Activated CD4-positive, alpha-beta T cell treated with anti-CD3 and anti-CD28 coated beads for 24 hours (primary cell): ENCODE measurements around the gene TENT5A.
"Not testable (repeated sequence)": the region's sequence is repeated elsewhere in the genome, so short reads cannot be mapped to it uniquely, and the experiment has no call there.

ENCODE experiments used
- DNase-seq, 2 donors: peaks; one replicate each; pipeline ENCODE4 v3.0.0-alpha.2; 2020; ENCODE audit warnings: low read depth in 2 of 2

TENT5A gene

DNA sequence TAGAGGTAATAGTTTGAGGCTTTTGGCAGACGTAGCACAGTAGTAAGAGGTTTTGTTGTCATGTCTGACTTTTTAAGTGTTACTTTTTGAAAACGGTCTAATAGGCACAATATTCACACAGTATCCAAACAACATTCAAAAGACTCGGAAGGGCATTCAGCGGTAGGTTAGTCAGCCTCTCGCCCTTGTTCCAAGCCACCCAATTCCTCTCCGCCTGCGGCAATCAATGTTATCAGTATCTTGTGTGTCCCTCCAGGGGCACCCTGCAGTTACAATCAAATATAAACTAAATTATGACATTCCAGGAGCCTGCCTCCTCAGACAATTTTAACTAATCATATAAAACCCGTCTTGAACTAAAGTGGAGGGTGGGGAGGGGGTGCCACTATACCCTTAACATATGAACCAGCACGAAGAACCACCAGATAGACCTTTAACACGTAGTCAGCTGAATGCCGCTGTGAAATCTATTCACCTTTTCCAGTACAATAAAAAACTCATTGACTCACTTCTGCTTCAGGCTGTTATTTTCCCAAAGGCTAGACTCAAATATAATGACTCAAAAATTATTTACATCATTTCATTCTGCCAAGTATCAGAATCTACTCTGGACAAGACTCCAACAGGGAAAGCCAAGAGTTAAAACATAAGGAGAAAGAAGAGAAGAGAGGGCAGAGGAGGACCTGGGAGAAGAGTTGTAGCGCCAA lies 1.6 kb downstream of the TENT5A start:
- DNase-seq, result no peak

DNA sequence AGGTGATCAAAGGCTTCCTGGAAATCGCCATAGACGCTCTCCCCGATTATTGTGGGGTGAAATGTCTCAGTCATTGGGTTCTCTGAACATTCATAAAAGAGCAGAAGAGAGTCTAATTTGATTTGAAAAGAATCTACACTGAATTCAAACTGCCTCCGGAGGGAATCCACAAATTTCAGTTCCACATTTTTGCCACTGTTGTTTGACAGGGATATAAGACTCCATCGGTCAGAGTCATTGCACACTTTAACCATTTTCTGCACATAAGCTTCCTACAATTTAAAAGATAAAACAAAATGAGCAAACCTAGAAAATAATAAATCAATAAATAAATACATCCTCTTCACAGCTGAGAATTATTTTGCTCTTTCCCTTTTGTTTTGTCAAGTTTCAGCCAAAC lies 2.3 kb downstream of the TENT5A start:
- no peak for DNase-seq

DNA sequence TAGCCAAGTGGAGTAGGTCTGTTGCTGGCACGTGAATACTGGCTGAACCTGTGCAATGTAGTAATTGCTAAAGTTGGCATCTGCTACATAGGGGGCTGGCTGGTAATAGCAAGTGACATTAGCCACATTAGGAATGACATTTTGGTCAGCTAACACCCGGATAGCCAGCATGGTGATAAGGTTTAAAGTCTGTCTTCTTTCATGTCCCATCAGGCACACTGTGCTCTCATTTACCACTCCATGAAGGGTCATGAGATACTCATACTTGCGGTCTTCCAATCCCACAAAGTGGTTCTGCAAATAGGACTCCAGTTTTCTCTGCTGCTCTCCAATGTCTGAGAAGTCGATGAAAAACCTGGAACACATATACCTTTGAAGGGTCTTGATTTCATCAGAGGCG lies 2.8 kb downstream of the TENT5A start:
- no peak for DNase-seq

DNA sequence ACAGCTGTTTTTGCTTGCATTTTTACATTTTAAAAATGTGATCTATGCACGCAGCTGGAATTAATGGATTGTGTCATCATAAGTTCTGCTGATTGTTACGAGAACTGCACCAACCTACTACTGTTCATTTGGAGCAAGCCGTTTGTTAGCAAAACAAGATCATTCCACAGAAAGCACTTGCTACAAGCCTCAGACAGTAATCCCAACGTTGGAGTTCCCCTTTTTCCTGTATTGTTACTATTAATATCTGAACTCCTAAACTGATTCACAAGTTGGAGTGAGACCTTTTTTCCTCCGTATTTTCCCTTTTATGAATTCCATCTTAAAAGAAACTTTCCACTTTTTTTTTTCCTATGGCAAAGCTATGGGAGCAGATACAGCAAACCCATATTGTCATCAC lies 3.5 kb downstream of the TENT5A start:
- DNase-seq, result no peak

DNA sequence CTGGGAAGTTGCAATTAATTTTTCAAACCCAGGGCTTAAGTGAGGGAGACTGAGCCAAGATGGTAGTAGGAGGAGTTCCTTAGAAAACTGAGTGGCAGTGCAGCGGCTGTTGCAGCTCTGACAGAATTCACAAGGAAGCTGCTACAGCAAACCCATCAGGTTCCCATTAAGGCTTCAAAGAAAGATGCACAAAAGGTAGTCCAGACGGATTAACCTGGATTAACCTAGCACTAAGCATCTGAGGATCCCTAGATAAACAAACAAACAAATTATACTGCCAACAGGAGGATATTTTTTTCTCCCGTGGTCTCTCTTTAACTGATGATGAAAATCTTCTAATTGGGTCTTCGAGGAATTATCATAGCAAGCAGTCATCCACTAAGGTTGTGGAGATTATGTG lies 5.2 kb downstream of the TENT5A start:
- no peak for DNase-seq

DNA sequence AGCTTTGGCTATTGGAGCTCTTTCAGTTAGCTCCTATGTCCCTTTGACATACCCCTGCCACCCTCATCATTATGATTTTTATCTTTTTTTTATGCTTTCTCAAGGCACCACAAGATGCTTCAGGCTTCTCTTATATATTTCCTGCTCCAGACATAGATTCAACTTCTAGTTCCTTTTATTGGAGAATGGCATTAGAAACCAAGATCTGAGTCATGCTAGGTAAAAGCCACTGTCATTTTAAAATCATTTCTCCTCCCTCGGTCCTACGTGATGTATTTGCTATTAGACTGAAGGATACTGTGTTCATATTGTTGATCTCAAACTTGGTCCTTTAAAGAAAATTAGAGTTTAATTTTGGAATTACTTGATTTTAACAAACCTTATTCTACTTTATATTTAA lies 8.3 kb downstream of the TENT5A start:
- DNase-seq, result no peak

DNA sequence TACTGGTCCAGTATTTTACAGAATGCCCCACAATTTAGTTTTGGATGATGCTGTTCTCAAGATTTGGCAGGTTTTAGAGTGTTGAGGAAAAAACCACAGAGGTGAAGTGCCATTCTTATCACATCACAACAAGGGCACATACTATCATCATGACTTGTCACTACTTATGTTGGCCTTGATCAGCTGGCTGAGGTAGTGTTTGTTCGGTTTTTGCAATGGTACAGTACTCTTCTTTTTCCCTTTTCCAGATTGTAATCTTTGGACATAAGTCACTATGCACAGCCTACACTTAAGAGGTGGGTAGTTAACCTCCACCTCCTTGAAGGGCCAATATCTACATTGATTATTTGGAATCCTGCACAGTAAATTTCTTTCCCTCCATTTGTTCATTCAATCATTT lies 8.8 kb downstream of the TENT5A start:
- DNase-seq, result no peak

DNA sequence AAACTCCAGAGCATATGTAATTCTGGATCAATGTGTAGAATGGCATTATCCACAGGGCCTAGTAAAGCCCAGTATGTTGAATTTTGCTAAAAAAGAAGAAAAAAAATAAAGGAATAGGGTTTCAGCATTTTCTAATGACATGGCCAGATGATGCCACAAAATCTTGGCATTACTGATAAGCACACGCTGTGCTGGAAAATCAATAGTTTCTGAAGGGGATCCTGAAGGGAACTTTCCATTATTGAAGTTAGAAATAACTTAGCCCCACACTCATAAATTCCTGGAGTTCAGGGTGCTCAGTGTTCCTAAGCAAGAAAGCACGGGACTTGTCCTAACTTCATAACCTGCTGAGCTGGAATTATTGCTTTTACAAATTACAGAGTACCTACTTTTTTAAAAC lies 10.8 kb downstream of the TENT5A start:
- DNase-seq, result no peak

DNA sequence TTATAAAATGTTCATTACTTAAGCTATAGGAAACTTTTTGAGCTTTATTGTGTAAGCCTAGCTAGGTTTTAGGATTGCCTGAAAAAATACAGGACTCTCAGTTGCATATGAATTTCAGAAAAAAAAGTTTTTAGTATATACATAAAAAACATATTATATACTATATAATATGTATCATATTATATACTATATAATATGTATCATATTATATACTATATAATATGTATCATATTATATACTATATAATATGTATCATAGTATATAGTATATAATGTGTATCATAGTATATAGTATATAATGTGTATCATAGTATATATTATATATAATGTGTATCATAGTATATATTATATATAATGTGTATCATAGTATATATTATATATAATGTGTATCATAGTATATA lies 11.9 kb downstream of the TENT5A start:
- DNase-seq, result not testable (repeated sequence)

DNA sequence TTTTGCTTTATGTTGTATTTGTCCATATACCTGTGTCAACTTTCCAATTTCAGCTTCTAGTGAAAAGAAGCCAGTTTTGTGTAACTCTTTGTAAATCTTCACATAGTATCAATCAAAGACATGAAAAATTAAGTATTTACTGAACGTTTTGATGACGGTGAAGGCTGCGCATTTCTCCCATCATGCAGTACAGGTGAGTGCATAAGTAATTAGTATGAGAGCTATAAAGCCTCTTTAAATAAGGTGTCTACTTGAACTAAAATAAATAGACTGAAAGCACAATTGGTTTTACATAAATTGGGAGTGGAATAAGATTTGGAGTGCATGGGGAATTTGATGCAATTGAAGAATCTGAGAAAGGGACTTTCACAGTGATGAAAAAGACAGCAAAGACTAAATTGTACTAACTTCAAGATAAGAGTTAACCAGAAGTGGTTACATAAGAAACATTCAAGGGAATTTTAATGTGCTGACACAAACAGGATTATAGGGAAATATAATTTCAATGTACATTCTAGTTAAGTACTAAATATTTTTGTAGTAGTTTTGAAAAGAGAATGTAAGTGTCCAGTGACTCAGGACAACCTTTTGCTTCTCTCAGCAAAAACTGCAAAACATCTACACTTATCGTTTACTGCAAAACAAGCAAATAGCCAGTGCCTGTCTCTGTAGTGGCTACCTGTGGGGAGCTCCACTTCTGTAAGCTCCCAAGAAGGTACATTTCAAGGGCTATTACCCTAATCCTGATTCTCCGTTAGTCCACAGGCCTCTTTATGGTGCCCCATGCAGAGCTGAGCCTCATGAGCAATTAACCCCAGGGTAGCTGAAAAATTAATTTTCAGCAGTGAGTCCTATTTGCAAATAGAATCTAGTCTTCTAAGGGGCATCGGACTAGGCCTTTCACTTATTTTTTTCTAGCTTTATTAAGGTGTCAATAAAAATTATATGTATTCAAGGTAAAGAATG lies 13.0 kb downstream of the TENT5A start:
- no peak for DNase-seq

DNA sequence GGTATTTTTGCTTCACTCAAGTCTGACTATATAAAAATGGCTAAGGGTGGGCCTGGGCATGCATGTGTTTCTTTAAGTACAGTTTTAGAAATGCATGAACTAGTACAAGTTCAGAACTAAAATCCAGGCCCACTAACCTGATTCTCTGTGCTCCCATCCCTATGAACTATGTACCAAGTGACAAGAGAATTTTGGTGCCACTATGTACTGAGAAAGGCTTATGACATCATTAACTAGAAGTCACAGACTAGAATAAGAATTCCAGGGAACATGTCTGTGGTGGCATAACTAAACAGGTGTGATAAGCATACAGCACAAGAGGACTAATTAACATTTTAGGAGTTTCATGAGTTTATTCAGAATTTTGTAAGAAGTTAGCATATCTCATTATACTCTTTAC lies 16.1 kb downstream of the TENT5A start:
- no peak for DNase-seq

DNA sequence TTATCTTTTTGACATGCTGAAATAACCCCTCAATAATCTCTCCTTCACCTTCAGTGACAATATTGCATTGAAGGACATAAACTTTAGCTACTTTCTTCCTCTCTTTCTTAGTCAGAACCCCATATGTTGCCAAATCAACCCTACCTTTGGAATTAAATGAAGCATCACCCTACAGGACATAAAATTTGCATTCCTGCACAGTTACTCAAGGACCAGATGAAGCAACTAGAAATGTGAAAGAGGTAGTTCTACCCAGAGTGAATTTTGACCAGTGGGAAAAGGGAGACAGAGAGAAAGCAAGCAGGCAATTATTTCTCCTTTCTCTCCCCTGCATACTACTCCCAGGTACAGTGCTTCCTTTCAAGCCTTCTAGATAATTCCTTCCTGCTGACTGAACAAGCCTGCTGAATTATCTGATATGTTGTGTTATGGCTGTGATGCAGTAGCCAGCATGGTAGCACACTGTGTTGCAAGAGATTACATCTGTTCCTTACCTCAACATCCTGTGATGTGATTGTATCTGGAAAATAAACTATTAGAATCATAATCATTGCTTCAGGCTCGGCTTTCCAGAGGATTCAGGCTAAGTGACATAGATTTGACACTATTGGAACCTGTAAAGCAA lies 16.6 kb downstream of the TENT5A start:
- DNase-seq, result no peak

DNA sequence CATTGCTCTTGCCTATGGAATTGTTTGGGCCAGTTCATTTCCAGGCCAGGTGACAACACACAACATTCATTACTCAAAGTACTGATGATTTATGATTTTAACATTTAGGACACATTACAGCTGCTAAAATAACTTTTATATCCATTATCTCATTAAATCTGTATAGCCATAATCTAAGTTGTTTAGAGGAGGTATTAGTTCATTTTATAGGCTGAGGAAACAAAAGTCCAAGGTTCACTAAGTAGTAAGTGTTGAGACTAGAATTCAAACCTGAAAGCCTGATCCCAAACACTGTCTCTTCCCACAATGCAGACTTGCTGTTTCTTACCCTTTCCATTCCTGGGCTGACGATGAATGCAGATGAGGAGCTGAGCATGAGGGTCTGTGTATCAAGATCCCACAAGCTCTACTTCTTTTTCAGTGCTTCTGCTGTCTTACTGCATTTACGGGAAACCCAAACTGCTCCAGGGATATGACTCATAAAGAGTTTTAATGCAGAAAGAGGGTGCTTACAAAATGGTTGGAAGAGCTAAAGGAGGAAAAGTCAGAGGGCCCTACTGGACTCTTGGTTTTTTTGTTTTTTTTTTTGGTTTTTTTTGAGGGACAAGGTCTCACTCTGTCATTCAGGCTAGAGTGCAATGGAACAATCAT lies 17.9 kb downstream of the TENT5A start:
- DNase-seq, result no peak

DNA sequence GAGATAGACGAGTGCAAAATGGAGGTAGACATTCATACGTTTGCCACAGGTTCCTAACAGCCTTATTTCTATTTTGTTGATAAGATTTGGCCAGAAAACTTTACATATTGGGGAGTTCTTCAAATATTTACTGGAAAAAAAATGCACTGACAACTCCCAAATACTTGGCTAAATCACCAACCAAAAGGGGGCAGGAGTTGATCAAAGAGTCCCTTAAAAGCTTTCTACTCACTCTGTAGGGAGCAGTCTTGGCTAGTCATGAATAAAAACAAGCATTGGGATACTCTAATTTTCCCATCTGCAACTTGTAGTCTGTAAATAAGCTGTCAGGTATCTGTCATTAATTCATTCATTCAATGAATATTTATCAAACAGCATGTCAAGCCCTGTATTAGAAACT lies 18.4 kb downstream of the TENT5A start:
- no peak for DNase-seq

DNA sequence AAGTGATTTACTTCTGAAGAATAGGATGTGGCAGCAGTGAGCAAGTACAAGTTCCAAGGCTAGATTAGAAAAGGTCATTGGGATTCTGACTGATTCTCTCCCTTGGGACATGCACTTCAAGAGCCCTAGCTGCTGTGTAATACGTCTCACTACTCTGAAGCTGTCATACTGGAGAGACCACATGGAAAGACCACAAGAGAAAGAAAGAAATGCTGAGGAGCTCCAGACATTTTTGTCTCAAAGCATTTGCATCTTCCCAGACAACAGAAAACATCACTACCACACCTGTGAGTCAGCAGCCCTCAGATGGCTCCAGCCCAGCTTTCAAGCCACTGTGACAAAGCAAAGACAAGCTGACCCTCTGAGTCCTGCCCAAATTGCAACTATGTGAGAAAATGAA lies 20.7 kb downstream of the TENT5A start:
- DNase-seq, result no peak

DNA sequence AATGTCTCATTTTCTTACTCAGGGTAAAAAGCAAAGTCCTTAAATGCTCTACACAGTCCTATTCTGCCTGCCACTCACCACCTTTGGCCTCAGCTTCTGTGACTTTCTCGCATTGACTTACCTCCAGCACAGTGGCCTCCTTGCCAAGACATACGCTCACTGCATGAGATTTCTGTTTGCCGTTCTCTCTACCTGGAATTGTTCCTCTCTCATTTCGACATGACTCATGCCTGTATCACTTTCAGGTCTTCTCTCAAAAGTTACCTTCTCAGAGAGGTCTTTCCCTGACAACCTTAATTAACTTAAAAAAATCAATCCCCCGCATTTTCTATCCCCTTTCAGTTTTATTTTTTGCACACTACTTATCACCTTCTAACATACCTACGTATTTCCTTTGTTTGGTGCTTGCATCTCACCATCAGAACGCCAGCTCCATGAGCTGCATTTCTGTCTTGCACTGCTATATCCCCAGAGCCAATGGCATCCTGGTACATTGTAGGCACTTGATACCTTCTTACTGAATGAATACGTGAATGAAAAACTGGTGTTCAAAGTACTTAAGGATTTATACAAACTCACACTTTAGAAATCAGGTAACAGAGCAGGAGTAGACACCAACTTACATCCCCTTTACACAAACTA lies 24.5 kb downstream of the TENT5A start:
- no peak for DNase-seq

DNA sequence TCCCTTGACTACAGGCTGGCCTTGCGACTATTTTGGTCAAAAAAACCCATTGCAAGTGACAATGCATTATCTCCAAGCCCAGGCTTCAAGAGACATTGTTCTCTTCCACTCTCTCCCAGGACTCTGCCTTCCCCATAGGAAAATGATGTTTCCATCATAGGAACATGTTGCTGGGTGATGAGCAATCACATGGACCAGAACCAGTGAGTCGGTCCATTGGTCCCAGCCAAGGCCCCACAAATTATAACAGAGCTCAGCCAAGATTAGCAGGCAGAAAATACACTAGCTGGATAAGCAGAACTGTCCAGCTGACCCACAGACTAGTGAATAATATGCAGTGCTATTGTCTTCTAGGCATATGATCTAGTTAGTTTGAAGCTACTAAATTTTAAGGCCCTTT lies 27.4 kb downstream of the TENT5A start:
- no peak for DNase-seq

DNA sequence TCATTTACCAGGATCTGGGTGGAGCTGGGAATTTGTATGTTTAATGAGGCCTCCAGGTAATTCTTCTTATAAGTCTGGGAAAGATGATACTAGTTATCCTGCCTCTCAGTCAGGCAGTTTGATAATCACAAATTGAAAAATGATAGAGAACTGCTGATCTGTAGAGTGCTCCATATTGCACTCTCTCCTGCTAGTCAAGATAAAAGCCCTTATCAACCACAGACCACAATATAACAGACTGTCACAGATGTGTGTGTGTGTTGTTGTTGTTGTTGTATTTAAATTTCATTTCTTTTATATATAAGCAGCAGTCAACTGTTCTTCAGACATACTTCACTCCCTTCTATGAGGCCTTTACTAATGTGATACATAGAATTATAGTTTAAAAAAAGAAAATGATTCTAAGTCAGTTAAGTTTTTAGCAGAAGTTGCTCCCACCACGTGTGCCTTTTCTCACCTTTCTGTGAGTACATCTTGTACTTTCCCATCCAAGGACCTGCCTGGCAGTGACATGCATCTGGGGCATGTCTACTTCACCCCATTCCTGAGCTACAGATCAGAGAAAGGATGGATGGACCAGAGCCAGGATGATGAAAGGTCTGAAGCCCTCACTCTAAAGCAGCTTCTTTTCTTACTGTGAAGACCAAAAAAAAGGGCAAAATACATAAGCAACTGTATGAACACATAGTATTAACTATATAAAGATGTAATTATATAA lies 29.8 kb downstream of the TENT5A start:
- DNase-seq, result no peak

DNA sequence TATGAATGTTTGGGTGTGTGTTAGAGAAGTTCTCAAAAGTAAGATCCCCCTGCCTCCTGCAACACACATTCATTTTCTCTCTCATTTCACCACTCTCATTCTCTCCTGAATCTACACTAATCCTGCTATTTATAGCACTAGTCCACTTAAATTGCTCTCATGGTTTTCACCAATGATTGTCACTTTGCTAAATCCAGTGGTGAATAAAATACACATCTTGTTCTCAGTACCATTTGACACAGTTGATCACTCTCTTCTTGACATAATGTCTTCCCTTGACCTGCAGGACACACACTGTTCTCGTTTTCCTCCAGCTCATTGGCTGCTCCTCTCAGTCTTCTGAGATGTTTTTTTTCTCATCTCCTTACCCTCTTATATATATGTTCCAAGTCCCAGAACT lies 32.1 kb downstream of the TENT5A start:
- DNase-seq, result no peak

DNA sequence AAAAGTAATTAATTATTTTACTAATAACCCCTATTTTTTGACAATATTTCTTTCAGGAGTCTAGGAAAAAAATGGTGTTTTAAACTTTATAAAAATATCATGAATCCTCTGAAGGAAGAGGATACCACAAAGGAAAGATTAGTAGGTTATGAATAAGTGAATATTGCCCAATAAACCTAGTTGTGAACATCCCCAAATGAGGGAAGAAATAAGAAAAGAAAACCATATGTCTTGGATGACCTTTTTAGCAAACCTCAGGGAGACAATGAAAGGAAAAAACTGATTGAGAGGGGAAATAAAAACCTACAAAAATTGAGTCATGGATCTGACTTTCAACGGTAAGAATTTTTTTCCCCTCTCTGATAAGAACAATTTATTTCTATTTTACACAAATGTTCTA lies 34.4 kb downstream of the TENT5A start:
- DNase-seq, result no peak

DNA sequence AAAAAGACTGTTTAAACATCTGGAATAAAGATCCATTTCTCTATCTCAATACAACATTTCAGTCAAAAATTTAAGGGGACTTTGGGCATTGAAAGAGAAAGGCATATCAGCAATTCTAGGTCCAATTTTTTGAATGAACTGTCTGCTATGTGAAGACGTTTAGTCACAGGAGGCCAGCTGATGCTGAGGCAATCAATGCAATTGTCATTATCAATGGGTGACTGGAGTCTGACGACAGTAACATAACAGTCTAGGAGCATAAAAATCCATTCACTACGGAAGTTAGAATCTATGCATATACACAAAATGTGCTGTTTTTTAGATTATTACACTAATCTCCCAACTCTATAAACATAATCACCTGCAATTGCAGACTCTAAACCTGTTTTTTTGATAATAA lies 37.8 kb downstream of the TENT5A start:
- no peak for DNase-seq
